ENCODE measurements around the gene CTCF. TPM values are rescaled to one million over a fixed set of nuclear protein-coding genes. Genes with fewer than 3 reads are reported as not detected.

CTCF gene
- total RNA-seq, 1 donor from 2014 or later: 62.5 TPM

DNA sequence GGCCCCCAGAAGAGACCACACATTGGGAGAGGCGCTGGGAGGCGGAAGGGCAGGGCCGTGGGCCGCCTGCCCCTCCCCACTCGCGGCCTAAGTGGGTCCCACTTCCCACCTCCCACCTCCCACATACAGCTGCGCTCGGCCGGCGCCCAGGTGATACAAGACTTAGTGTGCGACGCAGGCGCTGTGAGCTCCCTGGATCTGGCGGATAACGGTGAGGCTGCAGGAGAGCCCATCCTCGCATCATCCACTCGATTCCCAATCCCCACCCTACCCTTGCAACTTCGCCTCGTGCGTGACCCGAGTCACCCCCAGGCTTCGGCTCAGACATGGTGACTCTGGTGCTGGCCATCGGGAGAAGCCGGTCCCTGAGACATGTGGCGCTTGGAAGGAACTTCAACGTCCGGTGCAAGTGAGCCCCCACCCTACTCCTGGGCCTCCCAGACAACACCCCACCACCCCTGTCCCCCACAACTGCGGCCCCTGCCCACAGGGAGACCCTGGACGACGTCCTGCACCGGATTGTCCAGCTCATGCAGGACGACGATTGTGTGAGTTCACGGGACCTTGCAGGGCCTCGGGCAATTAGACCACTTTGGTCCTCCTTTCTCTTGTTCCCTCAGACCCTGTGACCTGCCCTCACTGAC is 86.6 kb downstream of the CTCF start:
- H3K4me1 Mint-ChIP-seq: peaks cover 21% of the 10 kb centered on the region
- no peak overlapping the region for H3K4me3 Mint-ChIP-seq
- H3K27ac Mint-ChIP-seq: no peak overlapping the region
- intact Hi-C loops (cut with micrococcal nuclease): no loop called here
- DNase-seq: no peak
- H3K27me3 Mint-ChIP-seq: no peaks in the 10 kb centered on the region
- H3K9me3 Mint-ChIP-seq: no peaks in the 10 kb centered on the region
- peaks cover 45% of the 10 kb centered on the region for H3K36me3 Mint-ChIP-seq (ENCODE audit: low read depth)

GRCh38 chr16:67649494-67649931 is 87.2 kb downstream of the CTCF start:
- no peak overlapping the region for H3K27ac Mint-ChIP-seq
- DNase-seq: no peak
- peaks cover 47% of the 10 kb centered on the region for H3K36me3 Mint-ChIP-seq (ENCODE audit: low read depth)
- intact Hi-C loops (cut with micrococcal nuclease): no loop called here
- no peaks in the 10 kb centered on the region for H3K9me3 Mint-ChIP-seq
- H3K4me3 Mint-ChIP-seq: no peak overlapping the region
- peaks cover 17% of the 10 kb centered on the region for H3K4me1 Mint-ChIP-seq
- no peaks in the 10 kb centered on the region for H3K27me3 Mint-ChIP-seq

DNA sequence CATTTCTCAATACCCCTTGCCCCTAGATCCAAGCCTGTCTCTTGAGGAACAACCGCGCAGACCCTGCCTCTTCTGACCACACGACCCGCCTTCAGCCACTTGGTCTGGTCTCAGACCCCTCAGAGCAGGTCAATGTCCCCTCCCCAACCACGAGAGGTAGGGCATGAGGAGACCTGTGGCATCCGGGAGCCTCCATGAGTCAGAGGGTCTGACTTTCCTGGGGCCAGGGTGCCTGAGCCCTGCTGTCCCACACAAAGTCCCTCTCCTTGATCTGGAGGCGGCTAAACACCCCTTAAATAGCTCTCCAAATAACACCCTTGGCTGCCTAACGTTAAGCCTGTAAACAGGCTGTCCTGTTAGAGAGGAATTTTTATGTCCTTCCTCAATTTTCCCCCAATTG is 87.7 kb downstream of the CTCF start:
- peaks cover 16% of the 10 kb centered on the region for H3K4me1 Mint-ChIP-seq
- no peak for DNase-seq
- intact Hi-C loops (cut with micrococcal nuclease): no loop called here
- H3K4me3 Mint-ChIP-seq: no peak overlapping the region
- no peak overlapping the region for H3K27ac Mint-ChIP-seq
- H3K36me3 Mint-ChIP-seq (ENCODE audit: low read depth): peaks cover 51% of the 10 kb centered on the region
- no peaks in the 10 kb centered on the region for H3K9me3 Mint-ChIP-seq
- no peaks in the 10 kb centered on the region for H3K27me3 Mint-ChIP-seq

DNA sequence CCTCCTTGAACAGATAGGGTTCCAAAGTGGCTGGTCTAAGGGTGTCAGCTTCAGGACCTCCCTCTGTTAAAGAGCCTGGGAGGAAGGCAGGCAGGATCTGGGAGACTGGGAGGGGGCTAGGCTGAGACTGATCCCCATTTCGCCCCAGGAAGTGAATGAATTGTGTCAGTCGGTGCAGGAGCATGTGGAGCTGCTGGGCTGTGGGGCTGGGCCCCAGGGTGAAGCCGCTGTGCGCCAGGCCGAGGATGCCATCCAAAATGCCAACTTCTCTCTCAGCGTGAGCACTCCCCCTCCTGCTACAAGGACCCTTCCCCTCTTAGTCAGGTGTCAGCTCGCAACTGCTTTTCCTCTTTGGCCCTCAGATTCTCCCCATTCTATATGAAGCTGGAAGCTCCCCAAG is 88.7 kb downstream of the CTCF start:
- no peak overlapping the region for H3K27ac Mint-ChIP-seq

DNA sequence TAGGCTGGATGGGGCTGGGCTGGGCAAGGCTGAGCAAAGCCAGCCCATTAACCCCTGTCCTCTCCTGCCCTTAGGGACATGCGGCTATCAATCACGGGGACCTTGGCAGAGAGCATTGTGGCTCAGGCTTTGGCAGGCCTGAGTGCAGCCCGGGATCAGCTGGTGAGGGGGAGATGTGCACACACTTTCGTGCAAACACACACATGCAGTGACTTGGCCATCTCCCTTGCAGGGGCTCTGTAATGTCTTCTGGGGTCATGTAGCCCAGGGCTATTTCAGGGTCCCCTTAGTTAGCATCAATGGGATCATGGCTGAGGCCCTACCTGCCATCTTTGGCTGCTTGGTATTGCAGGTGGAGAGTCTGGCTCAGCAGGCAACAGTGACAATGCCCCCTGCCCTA is 89.5 kb downstream of the CTCF start:
- Mint-ChIP-seq H3K27ac (no peak overlapping the region), H3K36me3 (ENCODE audit: low read depth) (peaks cover 54% of the 10 kb centered on the region), H3K4me1 (peaks cover 12% of the 10 kb centered on the region), H3K4me3 (no peak overlapping the region), H3K27me3 (no peaks in the 10 kb centered on the region), H3K9me3 (no peaks in the 10 kb centered on the region)
- no peak for DNase-seq
- intact Hi-C loops (cut with micrococcal nuclease): no loop called here

More for the DNA sequence above, 88.7 kb downstream of the CTCF start:
- intact Hi-C loops (cut with micrococcal nuclease): no loop called here
- Mint-ChIP-seq H3K4me1 (peaks cover 14% of the 10 kb centered on the region), H3K27me3 (no peaks in the 10 kb centered on the region), H3K4me3 (no peak overlapping the region), H3K9me3 (no peaks in the 10 kb centered on the region), H3K36me3 (ENCODE audit: low read depth) (peaks cover 58% of the 10 kb centered on the region)
- DNase-seq: no peak

DNA sequence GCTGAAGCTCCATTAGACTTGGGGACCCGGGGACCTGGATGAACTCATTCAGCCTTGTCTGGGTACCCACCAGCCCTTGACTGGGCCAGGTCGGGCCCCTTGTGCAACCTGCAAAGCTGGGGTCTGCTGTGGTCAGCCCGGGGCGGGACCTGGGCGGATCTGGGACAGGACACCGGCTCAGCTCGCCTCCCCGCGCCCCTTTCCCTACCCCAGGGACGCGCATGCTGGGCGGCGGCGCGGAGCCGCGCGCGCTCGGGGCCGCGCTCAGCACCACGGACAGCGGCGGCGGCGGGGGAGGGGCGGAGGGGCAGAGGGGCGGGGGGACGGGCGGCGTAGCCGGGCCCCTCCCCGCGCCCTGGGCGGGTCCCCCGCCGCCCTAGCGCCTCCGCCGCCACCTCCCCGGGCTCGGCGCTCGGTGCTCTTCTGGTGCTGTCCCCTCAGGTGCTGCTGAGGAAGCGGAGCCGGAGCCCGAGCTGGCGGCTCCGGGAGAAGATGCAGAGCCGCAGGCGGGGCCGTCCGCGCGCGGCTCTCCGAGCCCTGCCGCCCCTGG is 90.3 kb downstream of the CTCF start:
- intact Hi-C loops (cut with micrococcal nuclease): no loop called here
- Mint-ChIP-seq H3K4me3 (no peak overlapping the region), H3K27ac (no peak overlapping the region), H3K4me1 (peaks cover 9% of the 10 kb centered on the region), H3K27me3 (no peaks in the 10 kb centered on the region), H3K9me3 (no peaks in the 10 kb centered on the region), H3K36me3 (ENCODE audit: low read depth) (peaks cover 51% of the 10 kb centered on the region)
- DNase-seq: peak; percentile 57

GRCh38 chr16:67653128-67653788 is 90.9 kb downstream of the CTCF start:
- intact Hi-C loops (cut with micrococcal nuclease): no loop called here
- Mint-ChIP-seq H3K36me3 (ENCODE audit: low read depth) (peaks cover 54% of the 10 kb centered on the region), H3K27me3 (no peaks in the 10 kb centered on the region), H3K4me3 (no peak overlapping the region), H3K4me1 (peaks cover 10% of the 10 kb centered on the region), H3K9me3 (no peaks in the 10 kb centered on the region), H3K27ac (no peak overlapping the region)
- no peak for DNase-seq

- peaks cover 49% of the 10 kb centered on the region for H3K36me3 Mint-ChIP-seq (ENCODE audit: low read depth)
- DNase-seq: no peak
- H3K27ac Mint-ChIP-seq: no peak overlapping the region
- H3K27me3 Mint-ChIP-seq: no peaks in the 10 kb centered on the region
- intact Hi-C loops (cut with micrococcal nuclease): no loop called here
- no peaks in the 10 kb centered on the region for H3K9me3 Mint-ChIP-seq
- peaks cover 14% of the 10 kb centered on the region for H3K4me1 Mint-ChIP-seq
- H3K4me3 Mint-ChIP-seq: no peak overlapping the region
These were observed 91.6 kb downstream of the CTCF start for GRCh38 chr16:67653789-67654402.

DNA sequence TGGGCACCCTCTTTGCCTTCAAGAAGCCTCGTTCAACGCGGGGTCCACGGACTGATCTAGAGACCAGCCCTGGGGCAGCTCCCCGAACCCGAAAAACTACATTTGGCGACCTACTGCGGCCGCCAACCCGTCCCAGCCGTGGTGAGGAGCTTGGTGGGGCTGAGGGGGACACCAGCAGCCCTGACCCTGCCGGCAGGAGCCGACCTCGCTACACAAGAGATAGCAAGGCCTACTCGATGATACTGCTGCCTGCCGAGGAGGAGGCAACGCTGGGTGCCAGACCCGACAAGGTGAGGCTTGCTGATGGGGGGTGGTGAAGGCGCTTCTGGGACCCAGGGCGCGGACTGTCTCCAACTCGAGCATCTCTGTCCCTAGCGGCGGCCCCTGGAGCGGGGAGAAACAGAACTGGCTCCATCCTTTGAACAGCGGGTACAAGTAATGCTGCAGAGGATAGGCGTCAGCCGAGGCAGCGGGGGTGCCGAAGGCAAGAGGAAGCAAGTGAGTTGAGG is 92.1 kb downstream of the CTCF start:
- intact Hi-C loops (cut with micrococcal nuclease): no loop called here
- no peaks in the 10 kb centered on the region for H3K27me3 Mint-ChIP-seq
- H3K9me3 Mint-ChIP-seq: no peaks in the 10 kb centered on the region
- peaks cover 17% of the 10 kb centered on the region for H3K4me1 Mint-ChIP-seq
- H3K36me3 Mint-ChIP-seq (ENCODE audit: low read depth): peaks cover 46% of the 10 kb centered on the region
- DNase-seq: no peak
- H3K27ac Mint-ChIP-seq: no peak overlapping the region
- no peak overlapping the region for H3K4me3 Mint-ChIP-seq

- peaks cover 16% of the 10 kb centered on the region for H3K4me1 Mint-ChIP-seq
- no peaks in the 10 kb centered on the region for H3K9me3 Mint-ChIP-seq
- no peaks in the 10 kb centered on the region for H3K27me3 Mint-ChIP-seq
- no peak overlapping the region for H3K4me3 Mint-ChIP-seq
- H3K27ac Mint-ChIP-seq: no peak overlapping the region
- intact Hi-C loops (cut with micrococcal nuclease): no loop called here
- DNase-seq: no peak
- H3K36me3 Mint-ChIP-seq (ENCODE audit: low read depth): peaks cover 42% of the 10 kb centered on the region
These were observed 93.0 kb downstream of the CTCF start for GRCh38 chr16:67655363-67655762.

GRCh38 chr16:67656344-67657016 is 94.2 kb downstream of the CTCF start:
- no peak overlapping the region for H3K27ac Mint-ChIP-seq
- intact Hi-C loops (cut with micrococcal nuclease): no loop called here
- no peaks in the 10 kb centered on the region for H3K9me3 Mint-ChIP-seq
- H3K27me3 Mint-ChIP-seq: no peaks in the 10 kb centered on the region
- peaks cover 17% of the 10 kb centered on the region for H3K4me1 Mint-ChIP-seq
- H3K4me3 Mint-ChIP-seq: no peak overlapping the region
- H3K36me3 Mint-ChIP-seq (ENCODE audit: low read depth): peaks cover 32% of the 10 kb centered on the region
- no peak for DNase-seq

DNA sequence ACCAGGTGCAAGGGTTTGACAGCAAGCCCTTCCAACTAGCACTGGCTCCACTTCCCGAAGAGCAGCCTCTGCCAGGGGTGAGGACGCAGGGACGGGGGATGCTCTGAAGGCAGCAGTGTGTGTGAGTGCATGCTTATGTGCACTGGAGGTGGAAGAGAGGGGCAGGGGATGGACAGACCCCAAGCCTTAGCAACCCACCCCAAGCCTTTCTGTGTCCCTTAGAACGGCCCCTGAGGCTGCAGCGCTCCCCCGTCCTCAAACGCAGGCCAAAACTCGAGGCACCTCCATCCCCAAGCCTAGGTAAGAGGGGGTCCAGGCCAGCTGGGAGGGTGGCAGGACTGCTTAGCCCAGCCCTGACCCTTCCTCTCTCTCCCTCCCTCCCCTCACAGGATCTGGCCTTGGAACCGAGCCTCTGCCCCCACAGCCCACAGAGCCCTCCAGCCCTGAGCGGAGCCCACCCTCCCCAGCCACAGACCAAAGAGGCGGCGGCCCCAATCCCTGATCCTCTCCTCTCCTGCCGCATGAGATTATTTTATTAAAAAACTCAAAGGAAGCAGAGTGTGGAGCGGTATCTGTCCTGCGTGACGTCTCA is 94.8 kb downstream of the CTCF start:
- DNase-seq: no peak
- intact Hi-C loops (cut with micrococcal nuclease): no loop called here
- Mint-ChIP-seq H3K4me3 (no peak overlapping the region), H3K9me3 (no peaks in the 10 kb centered on the region), H3K27me3 (no peaks in the 10 kb centered on the region), H3K36me3 (ENCODE audit: low read depth) (peaks cover 26% of the 10 kb centered on the region), H3K27ac (no peak overlapping the region), H3K4me1 (peaks cover 20% of the 10 kb centered on the region)

DNA sequence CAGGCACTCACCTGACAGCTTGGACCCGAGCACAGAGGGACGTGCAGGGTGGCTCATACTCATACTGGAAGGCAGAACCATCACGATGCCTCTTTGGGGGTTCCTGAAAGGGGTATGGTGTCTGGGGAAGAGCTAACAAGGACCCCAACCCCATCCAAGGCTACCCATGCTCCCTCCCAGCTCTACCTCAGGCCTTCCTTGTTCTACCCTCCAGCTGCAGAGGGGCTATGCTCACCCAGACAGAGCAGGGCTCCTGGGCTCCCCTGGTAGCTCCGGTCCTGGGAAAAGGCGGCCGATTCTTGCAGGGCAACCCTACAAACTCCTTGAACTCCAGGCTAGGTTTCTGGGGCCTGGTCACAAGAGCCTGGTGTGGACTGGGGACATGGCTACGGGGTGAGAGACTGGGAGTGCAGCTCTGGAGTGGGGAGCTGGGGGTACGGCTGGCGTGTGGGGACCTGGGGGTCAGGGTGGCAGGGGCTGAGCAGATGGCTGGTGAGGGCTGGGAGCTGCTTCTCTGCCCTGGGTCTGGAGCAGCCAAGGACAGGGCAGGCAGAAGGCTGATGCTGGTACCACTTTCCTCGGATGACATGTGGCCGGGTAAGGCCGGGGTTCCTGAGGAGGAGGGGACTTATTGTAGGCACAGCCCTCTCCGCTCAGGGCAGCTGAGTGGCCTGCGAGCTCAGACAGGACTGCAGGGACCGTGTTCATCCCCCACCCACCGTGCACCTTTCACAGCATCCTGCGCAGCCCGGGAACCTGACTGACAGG is 95.6 kb downstream of the CTCF start:
- Mint-ChIP-seq H3K27ac (peak overlapping the region; percentile 20), H3K27me3 (no peaks in the 10 kb centered on the region), H3K36me3 (ENCODE audit: low read depth) (peaks cover 24% of the 10 kb centered on the region)

More for the DNA sequence above, 95.6 kb downstream of the CTCF start:
- Mint-ChIP-seq H3K4me1 (peaks cover 19% of the 10 kb centered on the region), H3K9me3 (no peaks in the 10 kb centered on the region), H3K4me3 (peak overlapping the region; percentile 40)
- intact Hi-C loops (cut with micrococcal nuclease): no loop called here
- DNase-seq: peak; percentile 61

Data from activated CD4-positive, alpha-beta T cell treated with anti-CD3 and anti-CD28 coated beads, Interleukin-2, amount 10 ng/mL, durations not matched to agents 24 days and 14 days (primary cell).